Pancreas (tissue), 10 donors: ENCODE measurements around the gene GFRA1. TPM values are rescaled to one million over a fixed set of nuclear protein-coding genes. Genes with fewer than 3 reads are reported as not detected.
A peak's percentile ranks its signal among the peaks of the same experiment; 100 is the strongest.

Source experiments
- ATAC-seq, 4 donors: fragments of 200-7000 bp; cut with Tn5 transposase; one replicate each; pipeline versions ENCODE4 v1.8.0 to v1.9.1; 2020; ENCODE audit warnings: mild to moderate bottlenecking in 4 of 4, moderate library complexity in 4 of 4
- DNase-seq, 6 donors: peaks; one replicate each; pipeline ENCODE4 v3.0.0-alpha.2; 2020
- FAIRE-seq: peaks from 2 replicates; lab custom pipeline; 2012; peaks lifted over from hg19 to GRCh38; lab: Jason Lieb, UNC
- H3K27ac ChIP-seq, 4 donors: fragments of 200-600 bp; sonication (generic); 1 replicate in 3 of 4; 2 replicates in 1 of 4; pipeline versions ENCODE4 v1.5.0 to v1.8.0; 2020
- H3K27me3 ChIP-seq, 4 donors: fragments of 200-600 bp; one replicate each; pipeline ENCODE4 v1.8.0; 2021
- H3K36me3 ChIP-seq, 3 donors: fragments of 200-600 bp; sonication (generic) in 1 of 3; one replicate each; pipeline versions ENCODE4 v1.5.0 to v1.8.0; 2020 to 2021
- H3K4me1 ChIP-seq, 3 donors: fragments of 200-600 bp; one replicate each; pipeline ENCODE4 v1.8.0; 2021
- H3K4me3 ChIP-seq, 4 donors: fragments of 200-600 bp; sonication (generic) in 2 of 4; one replicate each; pipeline versions ENCODE4 v1.5.0 to v1.8.0; 2020 to 2021
- H3K9me3 ChIP-seq, 4 donors: fragments of 200-600 bp; one replicate each; pipeline ENCODE4 v1.8.0; 2021
- CTCF ChIP-seq, 4 donors: fragments of 200-600 bp; sonication (generic) in 3 of 4; IDR thresholded peaks; one replicate each; pipeline versions ENCODE4 v1.5.0 to v1.8.0; 2021; ENCODE audit warnings: antibody characterized with exemption in 4 of 4
- WGBS, 2 donors: extraction: QIAGEN DNeasy Blood & Tissue Kit; methylation state at CpG; one replicate each; pipeline ENCODE4 v1.1.7; 2013; 5-methylcytosine and 5-hydroxymethylcytosine counted together
- intact Hi-C, 3 donors: fragments of 100-400 bp; cut with DNase I; formaldehyde crosslinking; loops; one replicate each; pipeline versions ENCODE4 v1.11.1 to v1.14.2; 2022
- polyA plus RNA-seq, 2 donors: library from polyadenylated mRNA; stranded (reverse); fragments of 200-250 nt; gene quantifications; one replicate each; pipeline ENCODE4 v1.2.3, GENCODE V29; 2013
- total RNA-seq, 6 donors: library from RNA; stranded (reverse); fragmentation: NEBNext Ultra II Directional in 4 of 6; extraction: Animal tissue kit (Norgen Biotek cat#: 25700) in 4 of 6; gene quantifications; one replicate each; pipeline versions ENCODE4 v1.2.1 to v1.2.4, GENCODE V29; 2021 to 2023
- donor health status: healthy with polysubstance abuse.
- donor health status: DM: no; HTN: no; CAD: no; lungs with moderate emphysema.
- donor health status: DM: no; HTN: no; CAD: no.
- donor health status: control.
- donor health status: control.
- donor health status: Bipolar disorder and iron deficiency.
- donor health status: DM: yes; HTN: yes; CAD: no.
- donor health status: DM: no; HTN: no; CAD: no.
- donor health status: DM: no; HTN: no; CAD: no.
- donor health status: DM: yes; HTN: yes; CAD: no.

Gene GFRA1
- total and polyA plus RNA-seq, 8 donors, result 0.61 to 4.4 (median 1.3) TPM

GRCh38 chr10:116162851-116163250 is 110.2 kb downstream of the GFRA1 start:
- 27 to 28% methylated on average over 4 of the region's 4 CpGs for WGBS, 2 donors
- ATAC-seq (peak; percentile 88 to 98 (median 96)), FAIRE-seq (no peak), DNase-seq (peak in 5 of 6 donors; percentile 77 to 86 (median 79))
- TF ChIP-seq CTCF (IDR thresholded peaks at IDR 0.05), result no peak
- Histone ChIP-seq H3K4me3 (no peak overlapping the region), H3K27me3 (no peaks in the 10 kb centered on the region), H3K27ac (no peak overlapping the region), H3K9me3 (no peaks in the 10 kb centered on the region), H3K36me3 (no peaks in the 10 kb centered on the region), H3K4me1 (peaks cover 4 to 6% (median 5%) of the 10 kb centered on the region in 3 donors)
- intact Hi-C loops, result no loop called here

GRCh38 chr10:116160271-116160670 is 112.7 kb downstream of the GFRA1 start:
- intact Hi-C loops, result no loop called here
- Histone ChIP-seq H3K4me3 (no peak overlapping the region), H3K4me1 (peaks cover 4 to 6% (median 5%) of the 10 kb centered on the region in 3 donors), H3K27ac (no peak overlapping the region), H3K9me3 (no peaks in the 10 kb centered on the region), H3K27me3 (no peaks in the 10 kb centered on the region), H3K36me3 (no peaks in the 10 kb centered on the region)
- no peak for FAIRE-seq
- WGBS, 2 donors, result 91 to 95% methylated on average over 2 of the region's 2 CpGs
- TF ChIP-seq CTCF (IDR thresholded peaks at IDR 0.05), result no peak
- no peak for DNase-seq
- no peak for ATAC-seq

GRCh38 chr10:116159197-116159596 is 113.8 kb downstream of the GFRA1 start:
- FAIRE-seq (no peak), ATAC-seq (no peak), DNase-seq (no peak)
- no peaks in the 10 kb centered on the region for H3K9me3 ChIP-seq
- H3K4me1 ChIP-seq, result peaks cover 4 to 6% (median 5%) of the 10 kb centered on the region in 3 donors
- intact Hi-C loops, result no loop called here
- WGBS, 2 donors, result 89 to 92% methylated on average over 2 of the region's 2 CpGs
- TF ChIP-seq CTCF (IDR thresholded peaks at IDR 0.05), result no peak
- H3K27ac ChIP-seq, result no peak overlapping the region
- no peak overlapping the region for H3K4me3 ChIP-seq
- H3K36me3 ChIP-seq, result no peaks in the 10 kb centered on the region
- no peaks in the 10 kb centered on the region for H3K27me3 ChIP-seq

- Histone ChIP-seq H3K27ac (no peak overlapping the region), H3K36me3 (no peaks in the 10 kb centered on the region), H3K4me1 (peaks cover under 1 to 2% (median under 1%) of the 10 kb centered on the region in 3 donors), H3K27me3 (no peaks in the 10 kb centered on the region), H3K9me3 (no peaks in the 10 kb centered on the region), H3K4me3 (no peak overlapping the region)
- no peak for DNase-seq
- FAIRE-seq, result no peak
- 83 to 84% methylated on average over 2 of the region's 2 CpGs for WGBS, 2 donors
- ATAC-seq, result no peak
- TF ChIP-seq CTCF (IDR thresholded peaks at IDR 0.05), result no peak
- intact Hi-C loops, result no loop called here
Measured at GRCh38 chr10:116158036-116158435, 115.0 kb downstream of the GFRA1 start.

GRCh38 chr10:116157485-116157884 is 115.5 kb downstream of the GFRA1 start:
- no peak for TF ChIP-seq CTCF (IDR thresholded peaks at IDR 0.05)
- 71 to 87% methylated on average over 1 of the region's 1 CpG for WGBS, 2 donors
- Histone ChIP-seq H3K27ac (no peak overlapping the region), H3K36me3 (no peaks in the 10 kb centered on the region), H3K4me1 (no peaks in the 10 kb centered on the region), H3K9me3 (no peaks in the 10 kb centered on the region), H3K27me3 (no peaks in the 10 kb centered on the region), H3K4me3 (no peak overlapping the region)
- DNase-seq, result no peak
- intact Hi-C loops, result no loop called here
- no peak for FAIRE-seq
- no peak for ATAC-seq
